ENCODE data around the gene CCL3. TPM values are rescaled to one million over a fixed set of nuclear protein-coding genes. Genes with fewer than 3 reads are reported as not detected.

Gene CCL3
- total RNA-seq, 1 donor from 2014 or later, result 2.9 TPM

DNA sequence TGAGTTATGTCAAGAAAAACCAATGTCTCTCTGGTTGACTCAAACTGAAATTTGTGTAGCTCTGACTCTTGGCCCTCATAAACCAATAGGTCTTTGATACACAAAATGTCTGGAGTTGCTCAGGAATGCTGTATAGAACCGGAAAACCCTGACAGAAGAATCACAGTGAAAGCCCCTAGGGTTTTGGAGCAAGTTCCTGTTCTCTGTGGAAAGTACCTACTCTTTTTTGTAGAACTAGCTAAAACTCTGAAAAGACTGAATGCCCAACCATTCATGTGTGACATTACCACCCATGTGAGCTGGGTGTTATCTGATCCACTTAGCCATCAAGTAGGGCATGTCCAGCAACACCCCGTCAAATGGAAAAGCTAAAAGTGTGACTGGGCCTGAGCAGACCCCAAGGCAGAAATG is 42.5 kb upstream of the CCL3 start:
- H3K4me3 ChIP-seq, result no peak overlapping the region
- no peaks in the 10 kb centered on the region for H3K9me3 ChIP-seq
- no peaks in the 10 kb centered on the region for H3K4me1 ChIP-seq
- H3K36me3 ChIP-seq, result no peaks in the 10 kb centered on the region
- H3K27me3 ChIP-seq, result no peaks in the 10 kb centered on the region
- H3K27ac ChIP-seq, result no peak overlapping the region
- TF ChIP-seq POLR2A (IDR thresholded peaks at IDR 0.05) (no peak), POLR2AphosphoS5 (IDR thresholded peaks at IDR 0.05; ENCODE audit: insufficient read depth in 1 of 2, low read depth in 1 of 2) (no peak), CTCF (IDR thresholded peaks at IDR 0.05) (no peak)
- intact Hi-C loops (cut with DNase I), result no loop called here
- DNase-seq (ENCODE audit: extremely low spot score in 2 of 2), result no peak

- no peaks in the 10 kb centered on the region for H3K27me3 ChIP-seq
- no peaks in the 10 kb centered on the region for H3K4me1 ChIP-seq
- intact Hi-C loops (cut with DNase I), result no loop called here
- no peak overlapping the region for H3K27ac ChIP-seq
- no peak for DNase-seq (ENCODE audit: extremely low spot score in 2 of 2)
- TF ChIP-seq POLR2AphosphoS5 (IDR thresholded peaks at IDR 0.05; ENCODE audit: insufficient read depth in 1 of 2, low read depth in 1 of 2) (no peak), POLR2A (IDR thresholded peaks at IDR 0.05) (no peak), CTCF (IDR thresholded peaks at IDR 0.05) (no peak)
- no peaks in the 10 kb centered on the region for H3K36me3 ChIP-seq
- H3K4me3 ChIP-seq, result no peak overlapping the region
- no peaks in the 10 kb centered on the region for H3K9me3 ChIP-seq
These were observed 42.0 kb upstream of the CCL3 start for GRCh38 chr17:36131931-36132330.

DNA sequence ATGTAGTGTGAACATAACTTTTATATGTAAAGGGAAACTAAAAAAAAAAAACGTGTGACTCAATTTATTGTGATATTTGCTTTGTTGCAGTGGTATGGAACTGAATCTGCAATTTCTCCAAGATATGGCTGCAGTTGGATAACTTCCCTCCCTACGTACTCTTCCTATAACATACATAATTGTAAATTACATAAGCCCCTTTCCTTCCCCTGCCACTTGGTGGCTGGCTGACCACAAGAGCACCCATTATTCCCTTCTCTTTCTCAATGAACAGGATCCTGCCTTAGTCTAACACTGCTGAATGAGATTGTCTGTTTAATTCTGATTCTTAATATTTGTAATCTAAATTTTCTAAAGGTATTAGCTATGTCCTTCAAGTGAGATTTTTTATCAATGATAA is 41.5 kb upstream of the CCL3 start:
- H3K4me3 ChIP-seq, result no peak overlapping the region

GRCh38 chr17:36130346-36130745 is 40.4 kb upstream of the CCL3 start:
- no peaks in the 10 kb centered on the region for H3K27me3 ChIP-seq
- H3K4me3 ChIP-seq, result no peak overlapping the region
- no peak for DNase-seq (ENCODE audit: extremely low spot score in 2 of 2)
- no peak overlapping the region for H3K27ac ChIP-seq
- H3K9me3 ChIP-seq, result peaks cover 2% of the 10 kb centered on the region
- intact Hi-C loops (cut with DNase I), result no loop called here
- no peaks in the 10 kb centered on the region for H3K36me3 ChIP-seq
- no peaks in the 10 kb centered on the region for H3K4me1 ChIP-seq
- TF ChIP-seq CTCF (IDR thresholded peaks at IDR 0.05) (no peak), POLR2AphosphoS5 (IDR thresholded peaks at IDR 0.05; ENCODE audit: insufficient read depth in 1 of 2, low read depth in 1 of 2) (no peak), POLR2A (IDR thresholded peaks at IDR 0.05) (no peak)

More for the DNA sequence above, 41.5 kb upstream of the CCL3 start:
- no peaks in the 10 kb centered on the region for H3K4me1 ChIP-seq
- no peak for DNase-seq (ENCODE audit: extremely low spot score in 2 of 2)
- intact Hi-C loops (cut with DNase I), result no loop called here
- H3K27me3 ChIP-seq, result no peaks in the 10 kb centered on the region
- no peak overlapping the region for H3K27ac ChIP-seq
- no peaks in the 10 kb centered on the region for H3K36me3 ChIP-seq
- TF ChIP-seq POLR2A (IDR thresholded peaks at IDR 0.05) (no peak), POLR2AphosphoS5 (IDR thresholded peaks at IDR 0.05; ENCODE audit: insufficient read depth in 1 of 2, low read depth in 1 of 2) (no peak), CTCF (IDR thresholded peaks at IDR 0.05) (no peak)
- H3K9me3 ChIP-seq, result no peaks in the 10 kb centered on the region

- intact Hi-C loops (cut with DNase I), result no loop called here
- Histone ChIP-seq H3K27ac (no peak overlapping the region), H3K9me3 (peaks cover 4% of the 10 kb centered on the region), H3K36me3 (no peaks in the 10 kb centered on the region), H3K4me3 (no peak overlapping the region), H3K27me3 (no peaks in the 10 kb centered on the region), H3K4me1 (no peaks in the 10 kb centered on the region)
- DNase-seq (ENCODE audit: extremely low spot score in 2 of 2), result no peak
- TF ChIP-seq CTCF (IDR thresholded peaks at IDR 0.05) (no peak), POLR2A (IDR thresholded peaks at IDR 0.05) (no peak), POLR2AphosphoS5 (IDR thresholded peaks at IDR 0.05; ENCODE audit: insufficient read depth in 1 of 2, low read depth in 1 of 2) (no peak)
These were observed 39.7 kb upstream of the CCL3 start for GRCh38 chr17:36129616-36130015.
